Naive thymus-derived CD4-positive, alpha-beta T cell (primary cell): ENCODE data around the gene OBP2B. TPM values are rescaled to one million over a fixed set of nuclear protein-coding genes. Genes with fewer than 3 reads are reported as not detected.
"Not testable (repeated sequence)": the region's sequence is repeated elsewhere in the genome, so short reads cannot be mapped to it uniquely, and the experiment has no call there.

ENCODE experiments used
- ATAC-seq: fragments of 150-1000 bp; cut with Tn5 transposase; 2 replicates; pipeline ENCODE4 v1.10.0; 2021; ENCODE audit warnings: mild to moderate bottlenecking, moderate library complexity
- CTCF ChIA-PET: fragments of 350-600 bp; sonication (Branson Sonifier 250); formaldehyde crosslinking; loops from one replicate; lab custom pipeline; 2021; ENCODE audit warnings: antibody characterized with exemption; lab: Charles Lee
- POLR2A ChIA-PET: fragments of 350-600 bp; sonication (Branson Sonifier 250); formaldehyde crosslinking; loops from one replicate; lab custom pipeline; 2021; ENCODE audit warnings: antibody characterized with exemption, inconsistent platforms; lab: Charles Lee
- DNase-seq, 9 donors: peaks; one replicate each; pipeline versions ENCODE4 v3.0.0 to v3.0.0-alpha.2; 2020 to 2022; ENCODE audit warnings: mixed read lengths in 1 of 9
- H3K27ac ChIP-seq: one replicate; pipeline ENCODE4 v1.7.0; 2013; ENCODE audit warnings: mild to moderate bottlenecking, low read depth, low read length, moderate library complexity
- H3K27me3 ChIP-seq, 2 donors: one replicate each; pipeline ENCODE4 v1.7.0; 2013; ENCODE audit warnings: low read length in 2 of 2, mild to moderate bottlenecking in 2 of 2, moderate library complexity in 2 of 2; ENCODE audit not compliant: control insufficient read depth in 2 of 2, insufficient read depth in 2 of 2
- H3K36me3 ChIP-seq, 3 experiments: 1 replicate in 2 of 3; 2 replicates in 1 of 3; pipeline ENCODE4 v1.7.0; 2013; ENCODE audit warnings: low read length in 3 of 3, mild to moderate bottlenecking in 3 of 3, moderate library complexity in 1 of 3; ENCODE audit not compliant: insufficient read depth in 3 of 3, control insufficient read depth in 2 of 3
- H3K4me1 ChIP-seq, 2 donors: one replicate each; pipeline ENCODE4 v1.7.0; 2013; ENCODE audit warnings: low read length in 2 of 2, mild to moderate bottlenecking in 2 of 2, moderate library complexity in 1 of 2; ENCODE audit not compliant: control insufficient read depth in 2 of 2, insufficient read depth in 2 of 2
- H3K4me3 ChIP-seq: 2 replicates; pipeline ENCODE4 v1.7.0; 2013; ENCODE audit warnings: mild to moderate bottlenecking, low read length
- H3K9me3 ChIP-seq, 3 experiments: 1 replicate in 2 of 3; 2 replicates in 1 of 3; pipeline ENCODE4 v1.7.0; 2013; ENCODE audit warnings: low read length in 3 of 3; ENCODE audit not compliant: control insufficient read depth in 2 of 3
- H3K27ac Mint-ChIP-seq, 9 donors: one replicate each; pipeline ENCODE4 v1.8.0; 2020 to 2022; ENCODE audit warnings: mixed read lengths in 9 of 9, mild to moderate bottlenecking in 8 of 9, moderate library complexity in 5 of 9, inconsistent platforms in 2 of 9
- H3K27me3 Mint-ChIP-seq, 5 donors: one replicate each; pipeline ENCODE4 v1.8.0; 2021 to 2022; ENCODE audit warnings: mixed read lengths in 5 of 5, mild to moderate bottlenecking in 1 of 5
- H3K36me3 Mint-ChIP-seq, 5 donors: one replicate each; pipeline ENCODE4 v1.8.0; 2020 to 2022; ENCODE audit warnings: mixed read lengths in 5 of 5, mild to moderate bottlenecking in 3 of 5, inconsistent platforms in 1 of 5
- H3K4me1 Mint-ChIP-seq, 7 donors: one replicate each; pipeline ENCODE4 v1.8.0; 2020 to 2022; ENCODE audit warnings: mixed read lengths in 7 of 7, mild to moderate bottlenecking in 3 of 7, inconsistent platforms in 1 of 7
- H3K4me3 Mint-ChIP-seq, 10 donors: one replicate each; pipeline ENCODE4 v1.8.0; 2020 to 2022; ENCODE audit warnings: mild to moderate bottlenecking in 10 of 10, mixed read lengths in 10 of 10, moderate library complexity in 6 of 10, inconsistent platforms in 2 of 10
- H3K9me3 Mint-ChIP-seq, 11 donors: one replicate each; pipeline ENCODE4 v1.8.0; 2020 to 2022; ENCODE audit warnings: mixed read lengths in 11 of 11, mild to moderate bottlenecking in 4 of 11, inconsistent platforms in 1 of 11, moderate library complexity in 1 of 11
- intact Hi-C, 2 donors: fragments of 100-400 bp; cut with micrococcal nuclease; formaldehyde crosslinking; loops; one replicate each; pipeline ENCODE4 v1.15.1; 2023
- polyA plus RNA-seq, 2 donors: library from polyadenylated mRNA; unstranded; fragments of 300-500 nt; fragmentation: Illumina TruSeq; gene quantifications; one replicate each; pipeline ENCODE4 v1.2.3, GENCODE V29; 2021
- total RNA-seq, 6 experiments: library from RNA in 5 of 6; stranded (reverse) in 5 of 6; gene quantifications; 1 replicate in 5 of 6; 2 replicates in 1 of 6; pipeline ENCODE4 v1.2.3 and lab custom pipeline; 2021 to 2026

The OBP2B gene
- total and polyA plus RNA-seq, 7 experiments from 2014 or later, result not detected

DNA sequence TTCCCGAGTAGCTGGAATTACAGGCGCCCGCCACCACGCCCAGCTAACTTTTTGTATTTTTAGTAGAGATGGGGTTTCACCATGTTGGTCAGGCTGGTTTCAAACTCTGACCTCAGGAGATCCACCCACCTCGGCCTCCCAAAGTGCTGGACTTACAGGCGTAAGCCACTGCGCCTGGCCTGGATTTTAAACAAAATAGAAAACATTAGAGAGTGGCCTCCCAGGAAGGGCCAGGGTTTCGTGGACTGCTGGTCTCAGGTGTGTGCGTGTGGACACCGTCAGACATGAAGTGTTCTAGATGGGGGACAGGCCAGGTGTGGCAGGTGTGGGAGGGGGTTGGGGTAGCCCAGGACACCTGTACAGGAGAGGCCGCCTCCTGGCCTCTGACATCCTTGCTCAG, 38.3 kb downstream of the OBP2B start:
- Mint-ChIP-seq H3K9me3 (no peaks in the 10 kb centered on the region), H3K4me1 (no peaks in the 10 kb centered on the region), H3K27me3 (peaks cover 0 to 22% (median 0%) of the 10 kb centered on the region in 5 donors), H3K27ac (no peak overlapping the region), H3K4me3 (no peak overlapping the region), H3K36me3 (no peaks in the 10 kb centered on the region)
- no peaks in the 10 kb centered on the region for H3K27me3 ChIP-seq
- ATAC-seq (no peak), DNase-seq (no peak)
- intact Hi-C loops, result no loop called here
- no peaks in the 10 kb centered on the region for H3K4me1 ChIP-seq
- H3K4me3 ChIP-seq, result no peak overlapping the region
- H3K9me3 ChIP-seq, result no peaks in the 10 kb centered on the region
- POLR2A ChIA-PET, result interaction anchor here (0.7 kb wide), 1 partner anchor 841 kb away, joined by 7 read pairs; no protein-coding TSS in a partner anchor
- no peak overlapping the region for H3K27ac ChIP-seq
- H3K36me3 ChIP-seq, result no peaks in the 10 kb centered on the region
- CTCF ChIA-PET, result interaction anchor here (0.6 kb wide), 2 partner anchors 10 to 238 kb away, joined by 3 to 6 read pairs; no protein-coding TSS in a partner anchor

DNA sequence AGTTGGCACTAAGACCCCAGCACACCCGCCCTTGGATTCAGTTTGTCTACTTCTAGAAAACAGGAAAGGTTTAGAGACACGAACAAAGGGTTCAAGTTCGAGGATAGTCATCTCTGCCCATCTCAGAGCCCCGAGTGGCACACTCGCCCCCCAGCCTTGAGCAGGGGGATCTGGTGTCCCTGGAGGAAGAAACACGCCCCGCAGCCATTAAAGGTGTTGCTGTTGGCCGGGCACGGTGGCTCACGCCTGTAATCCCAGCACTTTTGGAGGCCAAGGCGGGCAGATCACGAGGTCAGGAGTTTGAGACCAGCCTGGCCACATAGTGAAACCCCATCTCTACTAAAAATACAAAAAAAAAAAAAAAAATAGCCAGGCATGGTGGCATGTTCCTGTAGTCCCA, 39.4 kb downstream of the OBP2B start:
- POLR2A ChIA-PET, H3K4me1 Mint-ChIP-seq: not testable (repeated sequence)

DNA sequence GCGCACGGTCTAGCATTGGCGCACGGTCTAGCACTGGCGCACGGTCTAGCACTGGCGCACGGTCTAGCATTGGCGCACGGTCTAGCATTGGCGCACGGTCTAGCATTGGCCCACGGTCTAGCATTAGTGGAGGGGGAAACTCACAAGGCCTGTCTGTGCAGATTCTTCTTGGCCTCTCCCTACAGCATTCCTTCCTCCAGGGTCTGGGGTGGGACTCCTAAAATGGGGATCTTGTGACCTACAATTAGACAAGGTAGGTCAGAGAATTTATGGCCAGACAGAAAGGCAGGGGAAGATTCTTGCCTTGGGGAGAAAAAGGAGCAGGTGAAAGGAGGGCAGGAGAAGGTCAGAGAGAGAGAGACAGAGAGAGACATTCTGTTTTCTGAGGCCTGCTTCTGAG, 39.9 kb downstream of the OBP2B start:
- DNase-seq (no peak), ATAC-seq (no peak)
- Mint-ChIP-seq H3K4me3 (no peak overlapping the region), H3K9me3 (no peaks in the 10 kb centered on the region), H3K36me3 (no peaks in the 10 kb centered on the region), H3K27me3 (peaks cover 0 to 14% (median 0%) of the 10 kb centered on the region in 5 donors), H3K27ac (no peak overlapping the region), H3K4me1 (peaks cover 0 to 1% (median 0%) of the 10 kb centered on the region in 7 donors)
- Histone ChIP-seq H3K9me3 (no peaks in the 10 kb centered on the region), H3K4me1 (no peaks in the 10 kb centered on the region), H3K27me3 (no peaks in the 10 kb centered on the region), H3K36me3 (no peaks in the 10 kb centered on the region), H3K27ac (no peak overlapping the region), H3K4me3 (no peak overlapping the region)
- CTCF ChIA-PET, result no interaction called here
- POLR2A ChIA-PET, result no interaction called here
- intact Hi-C loops, result no loop called here

More for the DNA sequence above, 39.4 kb downstream of the OBP2B start:
- H3K27me3 ChIP-seq, intact Hi-C loops, H3K4me3 ChIP-seq, H3K36me3 Mint-ChIP-seq, H3K9me3 ChIP-seq, H3K4me3 Mint-ChIP-seq, H3K36me3 ChIP-seq, DNase-seq, ATAC-seq, H3K27ac Mint-ChIP-seq, H3K9me3 Mint-ChIP-seq, H3K27ac ChIP-seq, H3K4me1 ChIP-seq: not testable (repeated sequence)
- peaks cover 0 to 20% (median 0%) of the 10 kb centered on the region in 5 donors for H3K27me3 Mint-ChIP-seq
- CTCF ChIA-PET, result interaction anchor here (0.6 to 0.7 kb wide), 2 partner anchors 117 to 1570 kb away, joined by 3 to 5 read pairs; no protein-coding TSS in a partner anchor

DNA sequence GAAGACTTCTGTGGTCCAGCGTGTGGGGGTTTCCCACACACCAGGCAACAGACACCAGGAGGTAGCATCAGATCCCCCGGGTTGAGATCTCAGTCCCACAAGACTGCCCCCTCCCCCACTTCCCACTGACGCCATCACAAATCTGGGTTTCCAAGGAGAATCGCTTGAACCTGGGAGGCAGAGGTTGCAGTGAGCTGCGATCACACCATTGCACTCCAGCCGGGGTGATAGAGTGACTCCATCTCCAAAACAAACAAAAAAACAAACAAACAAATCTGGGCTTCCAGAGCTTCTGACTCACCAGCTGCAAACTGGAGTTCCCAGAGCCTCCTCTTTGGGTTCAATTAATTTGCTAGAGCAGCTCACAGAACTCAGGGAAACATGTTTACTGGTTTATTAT, 40.6 kb downstream of the OBP2B start:
- no peak overlapping the region for H3K4me3 ChIP-seq
- H3K27me3 ChIP-seq, result no peaks in the 10 kb centered on the region
- Mint-ChIP-seq H3K36me3 (no peaks in the 10 kb centered on the region), H3K9me3 (no peaks in the 10 kb centered on the region), H3K4me1 (peaks cover 0 to 5% (median 0%) of the 10 kb centered on the region in 7 donors), H3K27ac (peak overlapping the region in 1 of 9 donors; percentile 18), H3K4me3 (no peak overlapping the region), H3K27me3 (peaks cover 0 to 12% (median 0%) of the 10 kb centered on the region in 5 donors)
- H3K9me3 ChIP-seq, result no peaks in the 10 kb centered on the region
- ChIA-PET POLR2A (no interaction called here), CTCF (no interaction called here)
- H3K4me1 ChIP-seq, result no peaks in the 10 kb centered on the region
- H3K36me3 ChIP-seq, result no peaks in the 10 kb centered on the region
- ATAC-seq (no peak), DNase-seq (no peak)
- no peak overlapping the region for H3K27ac ChIP-seq
- intact Hi-C loops, result no loop called here

DNA sequence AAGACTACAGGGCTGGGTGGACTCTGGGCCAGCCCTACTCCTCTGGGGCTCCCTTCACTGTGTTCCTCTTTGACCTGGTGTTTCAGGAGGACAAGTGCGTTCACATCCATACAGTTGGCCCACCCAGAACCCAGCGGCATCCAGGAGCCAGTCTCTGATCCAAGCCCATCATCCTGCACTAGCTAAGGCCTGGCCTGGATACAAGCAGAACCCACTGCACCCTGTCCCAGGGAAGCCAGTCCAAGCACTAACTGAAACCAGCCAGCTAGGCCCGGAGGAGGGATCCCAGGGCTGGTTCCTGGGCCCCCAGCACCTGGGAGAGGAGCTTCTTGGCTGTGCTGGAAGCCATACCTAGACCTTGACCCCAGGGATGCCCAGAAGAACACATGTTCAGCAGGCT, 41.3 kb downstream of the OBP2B start:
- CTCF ChIA-PET, result interaction anchor here (0.5 to 1.3 kb wide), 4 partner anchors 8 to 319 kb away, joined by 3 to 5 read pairs (median 3); no protein-coding TSS in a partner anchor
- POLR2A ChIA-PET, result interaction anchor here (0.9 kb wide), 1 partner anchor 126 kb away, joined by 3 read pairs; no protein-coding TSS in a partner anchor
- Histone ChIP-seq H3K27me3 (no peaks in the 10 kb centered on the region), H3K36me3 (no peaks in the 10 kb centered on the region), H3K4me3 (no peak overlapping the region), H3K9me3 (no peaks in the 10 kb centered on the region), H3K27ac (no peak overlapping the region), H3K4me1 (peaks cover 0 to 3% of the 10 kb centered on the region in 2 donors)
- DNase-seq (no peak), ATAC-seq (no peak)
- Mint-ChIP-seq H3K27ac (peak overlapping the region in 1 of 9 donors; percentile 18), H3K4me1 (peaks cover 0 to 5% (median 0%) of the 10 kb centered on the region in 7 donors), H3K36me3 (no peaks in the 10 kb centered on the region), H3K27me3 (peaks cover 0 to 12% (median 0%) of the 10 kb centered on the region in 5 donors), H3K4me3 (no peak overlapping the region), H3K9me3 (no peaks in the 10 kb centered on the region)
- intact Hi-C loops, result no loop called here

DNA sequence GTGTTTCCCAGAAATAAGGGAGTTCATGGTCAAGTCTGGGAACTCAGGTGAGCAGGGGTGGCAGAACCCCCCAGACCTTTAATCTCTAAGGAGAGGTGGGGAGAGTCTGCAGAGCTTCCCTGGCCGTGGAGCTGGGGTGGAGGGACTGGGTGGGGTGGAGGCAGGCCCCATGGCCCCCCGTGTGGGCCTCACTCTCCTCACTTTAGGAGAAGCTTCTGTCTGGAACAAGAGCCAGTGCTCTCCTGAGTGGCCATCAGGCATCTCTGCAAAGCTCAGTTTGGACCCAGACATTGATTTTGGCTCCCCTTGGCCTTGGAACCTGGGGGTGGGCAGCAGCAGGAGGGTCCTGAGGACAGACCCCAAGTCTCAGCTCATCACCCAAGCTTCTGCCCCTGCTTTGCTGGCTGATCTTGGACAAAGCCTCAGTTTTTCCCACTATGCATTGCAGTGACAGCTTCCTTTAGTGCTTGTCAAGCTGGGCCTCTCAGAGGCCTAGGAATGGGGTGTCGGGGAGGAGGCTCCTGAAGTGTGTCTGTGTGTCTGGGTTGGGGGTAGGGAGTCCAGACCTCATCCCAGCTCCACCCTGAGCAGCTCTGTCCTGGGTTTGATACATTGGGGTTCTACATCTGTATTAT, 41.8 kb downstream of the OBP2B start:
- peaks cover 0 to 5% (median 0%) of the 10 kb centered on the region in 7 donors for H3K4me1 Mint-ChIP-seq
- Histone ChIP-seq H3K4me1 (peaks cover 0 to 3% of the 10 kb centered on the region in 2 donors), H3K9me3 (no peaks in the 10 kb centered on the region), H3K27me3 (no peaks in the 10 kb centered on the region), H3K27ac (no peak overlapping the region), H3K36me3 (no peaks in the 10 kb centered on the region), H3K4me3 (no peak overlapping the region)
- ChIA-PET CTCF (interaction anchor here (0.5 to 1.3 kb wide), 4 partner anchors 9 to 320 kb away, joined by 3 to 5 read pairs (median 3); no protein-coding TSS in a partner anchor), POLR2A (interaction anchor here (0.9 kb wide), 1 partner anchor 125 kb away, joined by 3 read pairs; no protein-coding TSS in a partner anchor)
- intact Hi-C loops, result no loop called here
- H3K9me3 Mint-ChIP-seq, result no peaks in the 10 kb centered on the region
- ATAC-seq (no peak), DNase-seq (no peak)
- no peak overlapping the region for H3K4me3 Mint-ChIP-seq
- peaks cover 0 to 10% (median 0%) of the 10 kb centered on the region in 5 donors for H3K27me3 Mint-ChIP-seq
- no peaks in the 10 kb centered on the region for H3K36me3 Mint-ChIP-seq
- no peak overlapping the region for H3K27ac Mint-ChIP-seq
